Choroid plexus epithelial cell (primary cell): ENCODE data around the gene ISG20L2.

Source experiments
- DNase-seq: peaks from one replicate; pipeline ENCODE4 v3.0.0-alpha.2; 2010; ENCODE audit warnings: low read depth
- H3K4me3 ChIP-seq: 2 replicates; pipeline ENCODE4 v1.5.1; 2011; ENCODE audit warnings: low read depth, mild to moderate bottlenecking, control low read depth, low read length, moderate library complexity
- CTCF ChIP-seq: conservative IDR thresholded peaks from 2 replicates; pipeline ENCODE4 v1.5.1; 2011; ENCODE audit warnings: low read depth, mild to moderate bottlenecking, control low read depth, inconsistent platforms, low read length, moderate library complexity

Gene ISG20L2

GRCh38 chr1:156751757-156752481 is 23.4 kb upstream of the ISG20L2 start:
- TF ChIP-seq CTCF: peak; percentile 13
- peak; percentile 98 for DNase-seq
- H3K4me3 ChIP-seq: peak overlapping the region; percentile 95

GRCh38 chr1:156751451-156751756 is 22.8 kb upstream of the ISG20L2 start, which contains the start of gene HDGF:
Gene HDGF, minus strand, starts transcription at chr1:156751675. Its CDS starts 246 bp downstream, at chr1:156751429.
- DNase-seq: no peak
- H3K4me3 ChIP-seq: peak within 1 kb of the TSS; percentile 95
- TF ChIP-seq CTCF: no peak

GRCh38 chr1:156750711-156751450 is 22.3 kb upstream of the ISG20L2 start:
- TF ChIP-seq CTCF: no peak
- peak overlapping the region; percentile 95 for H3K4me3 ChIP-seq
- DNase-seq: no peak

GRCh38 chr1:156750191-156750672 is 21.7 kb upstream of the ISG20L2 start:
- DNase-seq: no peak
- no peak for TF ChIP-seq CTCF
- H3K4me3 ChIP-seq: peak overlapping the region; percentile 95

- H3K4me3 ChIP-seq: peak overlapping the region; percentile 95
- TF ChIP-seq CTCF: no peak
- DNase-seq: no peak
Observed at GRCh38 chr1:156749419-156750118, 21.0 kb upstream of the ISG20L2 start.

- H3K4me3 ChIP-seq: peak overlapping the region; percentile 95
- TF ChIP-seq CTCF: no peak
- peak; percentile 41 for DNase-seq
Observed at GRCh38 chr1:156748670-156749418, 20.3 kb upstream of the ISG20L2 start.
